Progenitor cell of endocrine pancreas (in vitro differentiated cells): ENCODE data around the gene NDUFS2. TPM values are rescaled to one million over a fixed set of nuclear protein-coding genes. Genes with fewer than 3 reads are reported as not detected.

Experiments
- DNase-seq: peaks from one replicate; pipeline ENCODE4 v3.0.0; 2021; ENCODE audit warnings: low spot score; ENCODE audit not compliant: unreplicated experiment
- H3K27ac Mint-ChIP-seq: 2 replicates; pipeline ENCODE4 v1.8.0; 2021; ENCODE audit warnings: mild to moderate bottlenecking, moderate library complexity, mixed read lengths
- H3K27me3 Mint-ChIP-seq: 2 replicates; pipeline ENCODE4 v1.8.0; 2021; ENCODE audit warnings: mixed read lengths
- H3K36me3 Mint-ChIP-seq: 2 replicates; pipeline ENCODE4 v1.8.0; 2022; ENCODE audit warnings: mixed read lengths; ENCODE audit not compliant: insufficient read depth
- H3K4me1 Mint-ChIP-seq: 2 replicates; pipeline ENCODE4 v1.8.0; 2021; ENCODE audit warnings: low read depth, mixed read lengths
- H3K4me3 Mint-ChIP-seq: 2 replicates; pipeline ENCODE4 v1.8.0; 2021; ENCODE audit warnings: low read depth, mild to moderate bottlenecking, moderate library complexity, mixed read lengths
- H3K9me3 Mint-ChIP-seq: 2 replicates; pipeline ENCODE4 v1.8.0; 2021; ENCODE audit warnings: low read depth, mixed read lengths
- CTCF ChIP-seq: fragments of 200-600 bp; sonication (generic); IDR thresholded peaks from one replicate; pipeline ENCODE4 v1.5.0; 2021; ENCODE audit warnings: antibody characterized with exemption, mild to moderate bottlenecking; ENCODE audit not compliant: unreplicated experiment
- total RNA-seq: library from RNA; stranded (reverse); gene quantifications from 2 replicates; pipeline ENCODE4 v1.2.1, GENCODE V29; 2021

Gene NDUFS2
- total RNA-seq, 1 donor from 2014 or later, result 103 TPM

- Mint-ChIP-seq H3K36me3 (peaks cover 24% of the 10 kb centered on the region), H3K27ac (no peak overlapping the region), H3K4me3 (no peak overlapping the region), H3K27me3 (no peaks in the 10 kb centered on the region), H3K9me3 (no peaks in the 10 kb centered on the region), H3K4me1 (peaks cover 23% of the 10 kb centered on the region)
- TF ChIP-seq CTCF, result no peak
- DNase-seq, result no peak
Measured at GRCh38 chr1:161162806-161163205, 39.4 kb upstream of the NDUFS2 start.

DNA sequence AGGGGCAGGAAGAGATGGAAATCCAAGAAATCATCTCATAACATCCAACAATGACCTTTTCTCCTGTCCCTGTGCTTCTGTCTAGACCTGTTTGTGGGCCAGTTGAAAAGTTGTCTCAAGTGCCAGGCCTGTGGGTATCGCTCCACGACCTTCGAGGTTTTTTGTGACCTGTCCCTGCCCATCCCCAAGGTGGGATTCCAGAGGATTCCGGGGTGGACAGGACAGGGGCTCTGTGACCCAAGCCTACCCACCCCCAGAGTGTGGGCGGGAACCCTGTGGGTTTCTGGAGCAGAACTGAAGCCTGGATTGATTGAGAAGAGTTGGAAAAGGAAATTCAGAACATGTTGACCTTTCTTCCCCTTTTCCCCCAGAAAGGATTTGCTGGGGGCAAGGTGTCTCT is 38.4 kb upstream of the NDUFS2 start:
- no peak for TF ChIP-seq CTCF
- peaks cover 24% of the 10 kb centered on the region for H3K36me3 Mint-ChIP-seq
- no peaks in the 10 kb centered on the region for H3K27me3 Mint-ChIP-seq
- no peaks in the 10 kb centered on the region for H3K9me3 Mint-ChIP-seq
- DNase-seq, result no peak
- H3K27ac Mint-ChIP-seq, result peak overlapping the region; percentile 7
- H3K4me1 Mint-ChIP-seq, result peaks cover 23% of the 10 kb centered on the region
- no peak overlapping the region for H3K4me3 Mint-ChIP-seq

DNA sequence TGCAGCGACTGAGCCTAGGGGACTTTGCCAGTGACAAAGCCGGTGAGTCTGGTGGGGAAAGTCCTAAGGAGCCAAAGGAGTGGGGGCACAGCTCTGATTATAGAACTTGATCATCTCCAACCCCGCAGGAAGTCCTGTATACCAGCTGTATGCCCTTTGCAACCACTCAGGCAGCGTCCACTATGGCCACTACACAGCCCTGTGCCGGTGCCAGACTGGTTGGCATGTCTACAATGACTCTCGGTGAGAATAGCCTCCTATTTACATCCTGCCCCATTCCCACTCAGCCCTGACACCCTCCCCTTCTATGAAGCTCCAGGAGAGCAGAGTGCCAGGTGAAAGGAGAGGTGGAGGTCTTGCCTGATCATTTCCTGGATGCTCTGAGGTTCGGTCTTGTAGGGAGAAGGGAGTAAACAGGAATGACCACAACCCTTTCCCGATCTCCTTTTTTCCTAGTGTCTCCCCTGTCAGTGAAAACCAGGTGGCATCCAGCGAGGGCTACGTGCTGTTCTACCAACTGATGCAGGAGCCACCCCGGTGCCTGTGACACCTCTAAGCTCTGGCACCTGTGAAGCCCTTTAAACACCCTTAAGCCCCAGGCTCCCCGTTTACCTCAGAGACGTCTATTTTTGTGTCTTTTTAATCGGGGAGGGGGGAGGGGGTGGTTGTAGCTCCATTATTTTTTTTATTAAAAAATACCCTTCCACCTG is 37.1 kb upstream of the NDUFS2 start:
- no peaks in the 10 kb centered on the region for H3K9me3 Mint-ChIP-seq
- DNase-seq, result no peak
- no peak for TF ChIP-seq CTCF
- H3K4me1 Mint-ChIP-seq, result peaks cover 20% of the 10 kb centered on the region
- H3K4me3 Mint-ChIP-seq, result peak overlapping the region; percentile 38
- H3K36me3 Mint-ChIP-seq, result peaks cover 29% of the 10 kb centered on the region
- no peaks in the 10 kb centered on the region for H3K27me3 Mint-ChIP-seq
- peak overlapping the region; percentile 69 for H3K27ac Mint-ChIP-seq

GRCh38 chr1:161165742-161166668 is 36.2 kb upstream of the NDUFS2 start, which contains the start of gene PPOX:
TSS of gene PPOX (plus strand) at chr1:161166426. CDS start at chr1:161166848, 422 bp downstream.
- H3K9me3 Mint-ChIP-seq, result no peaks in the 10 kb centered on the region
- peak; percentile 49 for TF ChIP-seq CTCF
- DNase-seq, result peak; percentile 81
- H3K4me1 Mint-ChIP-seq, result peaks cover 17% of the 10 kb centered on the region
- H3K4me3 Mint-ChIP-seq, result peak within 1 kb of the TSS; percentile 87
- peaks cover 30% of the 10 kb centered on the region for H3K36me3 Mint-ChIP-seq
- no peaks in the 10 kb centered on the region for H3K27me3 Mint-ChIP-seq
- H3K27ac Mint-ChIP-seq, result peak within 1 kb of the TSS; percentile 95
